Measurements from ENCODE around the gene MEOX1. TPM values are rescaled to one million over a fixed set of nuclear protein-coding genes. Genes with fewer than 3 reads are reported as not detected.

MEOX1 gene
- total and polyA plus RNA-seq, 2 donors (not counting 1 experiment from before 2014, with no cell fraction given) = not detected

DNA sequence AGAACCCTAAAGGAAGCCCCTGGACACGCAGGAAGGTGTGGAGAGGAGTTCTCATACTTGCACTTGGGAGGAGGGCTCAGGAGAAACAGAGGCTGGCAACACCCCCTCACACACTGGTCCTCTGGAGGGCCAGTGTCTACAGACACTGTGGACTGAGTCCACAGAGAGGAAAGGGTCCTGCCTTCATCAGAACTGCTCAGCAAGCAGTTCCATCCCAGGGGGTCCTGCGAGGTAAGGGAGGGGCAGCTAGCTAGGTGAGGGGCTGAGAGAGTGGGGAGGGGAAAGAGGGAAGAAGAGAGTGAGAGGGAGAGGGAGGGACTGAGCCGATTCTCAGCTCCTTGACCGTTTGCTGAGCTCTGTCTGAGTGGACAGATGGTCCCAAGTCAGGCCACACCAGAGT is 17.7 kb upstream of the MEOX1 start:
- Histone ChIP-seq H3K27me3 (ENCODE audit: control insufficient read depth, insufficient read depth, low read length) (peaks cover 3% of the 10 kb centered on the region), H3K79me2 (ENCODE audit: control insufficient read depth, insufficient read depth, low read length) (no peaks in the 10 kb centered on the region), H3K4me1 (ENCODE audit: control insufficient read depth, extremely low read depth, insufficient read depth, low read length) (no peaks in the 10 kb centered on the region), H3K36me3 (ENCODE audit: control insufficient read depth, insufficient read depth, low read length) (no peaks in the 10 kb centered on the region), H3K9me3 (ENCODE audit: control insufficient read depth, insufficient read depth, low read depth, low read length) (no peaks in the 10 kb centered on the region), H2AFZ (ENCODE audit: low read length) (no peak overlapping the region), H3K4me3 (replicated peaks in 1 of 4; ENCODE audit: control extremely low read depth in 1 of 4, insufficient read depth in 1 of 4, low read depth in 3 of 4, low read length in 4 of 4) (no peak overlapping the region), H3K4me2 (ENCODE audit: extremely low read depth, insufficient read depth, low read length) (no peak overlapping the region), H4K20me1 (ENCODE audit: control insufficient read depth, extremely low read depth, insufficient read depth, low read length) (peaks cover 2% of the 10 kb centered on the region), H3K27ac (ENCODE audit: insufficient read depth, low read length) (no peak overlapping the region), H3K9ac (ENCODE audit: insufficient read depth, low read length) (no peak overlapping the region)
- no peak for DNase-seq (ENCODE audit: low read depth in 2 of 2)
- TF ChIP-seq EZH2 (IDR thresholded peaks at IDR 0.05; ENCODE audit: low read length, missing control alignments) = no peak
- TF ChIP-seq, protein P1, sequence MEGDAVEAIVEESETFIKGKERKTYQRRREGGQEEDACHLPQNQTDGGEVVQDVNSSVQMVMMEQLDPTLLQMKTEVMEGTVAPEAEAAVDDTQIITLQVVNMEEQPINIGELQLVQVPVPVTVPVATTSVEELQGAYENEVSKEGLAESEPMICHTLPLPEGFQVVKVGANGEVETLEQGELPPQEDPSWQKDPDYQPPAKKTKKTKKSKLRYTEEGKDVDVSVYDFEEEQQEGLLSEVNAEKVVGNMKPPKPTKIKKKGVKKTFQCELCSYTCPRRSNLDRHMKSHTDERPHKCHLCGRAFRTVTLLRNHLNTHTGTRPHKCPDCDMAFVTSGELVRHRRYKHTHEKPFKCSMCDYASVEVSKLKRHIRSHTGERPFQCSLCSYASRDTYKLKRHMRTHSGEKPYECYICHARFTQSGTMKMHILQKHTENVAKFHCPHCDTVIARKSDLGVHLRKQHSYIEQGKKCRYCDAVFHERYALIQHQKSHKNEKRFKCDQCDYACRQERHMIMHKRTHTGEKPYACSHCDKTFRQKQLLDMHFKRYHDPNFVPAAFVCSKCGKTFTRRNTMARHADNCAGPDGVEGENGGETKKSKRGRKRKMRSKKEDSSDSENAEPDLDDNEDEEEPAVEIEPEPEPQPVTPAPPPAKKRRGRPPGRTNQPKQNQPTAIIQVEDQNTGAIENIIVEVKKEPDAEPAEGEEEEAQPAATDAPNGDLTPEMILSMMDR (conservative IDR thresholded peaks at IDR 0.05 in 1 of 2, IDR thresholded peaks at IDR 0.05 in 1 of 2; ENCODE audit: low read depth in 1 of 2, low read length in 2 of 2) = no peak

DNA sequence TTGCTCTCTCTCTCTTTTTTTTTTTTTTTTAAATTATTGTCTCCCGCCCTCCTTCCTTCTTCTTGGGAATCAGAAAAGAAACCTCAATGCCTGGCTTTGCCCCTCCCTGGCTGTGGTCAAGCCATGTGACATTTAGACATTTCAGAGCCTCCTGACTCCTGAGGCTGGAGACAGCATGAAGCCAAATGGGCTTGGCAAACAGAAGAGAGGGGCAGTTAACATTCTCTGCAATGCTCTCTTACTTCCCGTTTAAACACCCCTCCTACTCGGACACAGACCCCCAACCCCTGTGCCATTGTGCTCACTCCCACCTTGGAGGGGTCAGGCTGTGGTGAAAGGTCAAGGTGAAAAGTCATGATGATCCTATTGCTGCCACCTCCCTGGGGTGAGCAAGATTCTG is 14.7 kb upstream of the MEOX1 start:
- no peak overlapping the region for H2AFZ ChIP-seq (ENCODE audit: low read length)
- H3K4me2 ChIP-seq (ENCODE audit: extremely low read depth, insufficient read depth, low read length) = no peak overlapping the region
- peak; percentile 22 to 38 for DNase-seq (ENCODE audit: low read depth in 2 of 2)
- H3K4me3 ChIP-seq (replicated peaks in 1 of 4; ENCODE audit: control extremely low read depth in 1 of 4, insufficient read depth in 1 of 4, low read depth in 3 of 4, low read length in 4 of 4) = no peak overlapping the region
- H3K27me3 ChIP-seq (ENCODE audit: control insufficient read depth, insufficient read depth, low read length) = no peaks in the 10 kb centered on the region
- H3K9ac ChIP-seq (ENCODE audit: insufficient read depth, low read length) = no peak overlapping the region
- H3K27ac ChIP-seq (ENCODE audit: insufficient read depth, low read length) = no peak overlapping the region
- H4K20me1 ChIP-seq (ENCODE audit: control insufficient read depth, extremely low read depth, insufficient read depth, low read length) = peaks cover 2% of the 10 kb centered on the region
- TF ChIP-seq, protein P1 (conservative IDR thresholded peaks at IDR 0.05 in 1 of 2, IDR thresholded peaks at IDR 0.05 in 1 of 2; ENCODE audit: low read depth in 1 of 2, low read length in 2 of 2) = no peak
- TF ChIP-seq EZH2 (IDR thresholded peaks at IDR 0.05; ENCODE audit: low read length, missing control alignments) = no peak
- H3K36me3 ChIP-seq (ENCODE audit: control insufficient read depth, insufficient read depth, low read length) = no peaks in the 10 kb centered on the region
- no peaks in the 10 kb centered on the region for H3K4me1 ChIP-seq (ENCODE audit: control insufficient read depth, extremely low read depth, insufficient read depth, low read length)
- no peaks in the 10 kb centered on the region for H3K79me2 ChIP-seq (ENCODE audit: control insufficient read depth, insufficient read depth, low read length)
- H3K9me3 ChIP-seq (ENCODE audit: control insufficient read depth, insufficient read depth, low read depth, low read length) = no peaks in the 10 kb centered on the region

DNA sequence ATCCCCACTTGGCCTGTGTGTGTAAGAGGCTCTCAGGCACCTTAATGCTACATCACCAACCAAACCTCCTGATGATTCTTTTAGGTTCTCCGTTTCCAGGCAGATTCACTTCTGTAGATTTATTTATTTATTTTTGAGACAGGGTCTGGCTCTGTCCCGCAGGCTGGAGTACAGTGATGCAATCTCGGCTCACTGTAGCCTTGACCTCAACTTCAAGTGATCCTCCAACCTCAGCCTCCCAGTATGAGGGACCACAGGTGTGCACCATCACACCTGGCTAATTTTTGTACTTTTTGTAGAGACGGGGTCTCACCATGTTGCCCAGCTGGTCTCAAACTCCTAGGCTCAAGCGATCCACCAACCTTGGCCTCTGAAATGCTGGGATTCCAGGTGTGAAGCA is 12.7 kb upstream of the MEOX1 start:
- no peak for TF ChIP-seq EZH2 (IDR thresholded peaks at IDR 0.05; ENCODE audit: low read length, missing control alignments)
- TF ChIP-seq, protein P1 (conservative IDR thresholded peaks at IDR 0.05 in 1 of 2, IDR thresholded peaks at IDR 0.05 in 1 of 2; ENCODE audit: low read depth in 1 of 2, low read length in 2 of 2) = no peak

More for the DNA sequence above, 12.7 kb upstream of the MEOX1 start:
- H3K4me3 ChIP-seq (replicated peaks in 1 of 4; ENCODE audit: control extremely low read depth in 1 of 4, insufficient read depth in 1 of 4, low read depth in 3 of 4, low read length in 4 of 4) = no peak overlapping the region
- no peak overlapping the region for H3K27ac ChIP-seq (ENCODE audit: insufficient read depth, low read length)
- no peak overlapping the region for H2AFZ ChIP-seq (ENCODE audit: low read length)
- H3K27me3 ChIP-seq (ENCODE audit: control insufficient read depth, insufficient read depth, low read length) = no peaks in the 10 kb centered on the region
- H3K79me2 ChIP-seq (ENCODE audit: control insufficient read depth, insufficient read depth, low read length) = no peaks in the 10 kb centered on the region
- no peaks in the 10 kb centered on the region for H3K4me1 ChIP-seq (ENCODE audit: control insufficient read depth, extremely low read depth, insufficient read depth, low read length)
- no peaks in the 10 kb centered on the region for H4K20me1 ChIP-seq (ENCODE audit: control insufficient read depth, extremely low read depth, insufficient read depth, low read length)
- no peak overlapping the region for H3K9ac ChIP-seq (ENCODE audit: insufficient read depth, low read length)
- H3K9me3 ChIP-seq (ENCODE audit: control insufficient read depth, insufficient read depth, low read depth, low read length) = no peaks in the 10 kb centered on the region
- H3K36me3 ChIP-seq (ENCODE audit: control insufficient read depth, insufficient read depth, low read length) = no peaks in the 10 kb centered on the region
- DNase-seq (ENCODE audit: low read depth in 2 of 2) = no peak
- no peak overlapping the region for H3K4me2 ChIP-seq (ENCODE audit: extremely low read depth, insufficient read depth, low read length)

Measured in fibroblast of lung (primary cell).